ENCODE data around the gene ATF6B. TPM values are rescaled to one million over a fixed set of nuclear protein-coding genes. Genes with fewer than 3 reads are reported as not detected.

The ATF6B gene
- total RNA-seq, 2 experiments from 2014 or later: 72.2 to 75.6 TPM

- Mint-ChIP-seq H3K9me3 (no peaks in the 10 kb centered on the region), H3K4me1 (ENCODE audit: low read depth) (peaks cover 74% of the 10 kb centered on the region), H3K4me3 (peak overlapping the region; percentile 89), H3K27ac (peak overlapping the region; percentile 88), H3K27me3 (peaks cover 31% of the 10 kb centered on the region), H3K36me3 (ENCODE audit: low read depth) (peaks cover 22% of the 10 kb centered on the region)
- intact Hi-C loops (cut with DNase I, micrococcal nuclease): loop anchor here in 1 of 2 experiments (10.0 kb wide), 1 partner anchor 108 kb away; no protein-coding TSS in a partner anchor
- DNase-seq (peak in 1 of 14 experiments; percentile 14), ATAC-seq (ENCODE audit: poor library complexity) (no peak)
- H3K27ac ChIP-seq (ENCODE audit: low read depth in 1 of 2, low read length in 2 of 2): peak overlapping the region in 1 of 2 donors; percentile 29
- peaks cover 11 to 21% of the 10 kb centered on the region in 2 experiments for H3K27me3 ChIP-seq (ENCODE audit: control insufficient read depth in 1 of 2, insufficient read depth in 2 of 2, low read length in 2 of 2)
- peaks cover 0 to 11% of the 10 kb centered on the region in 2 experiments for H3K9me3 ChIP-seq (ENCODE audit: control insufficient read depth in 1 of 2, insufficient read depth in 1 of 2, low read length in 2 of 2)
- TF ChIP-seq CTCF (IDR thresholded peaks at IDR 0.05): no peak
- H3K36me3 ChIP-seq (ENCODE audit: insufficient read depth, low read length): peaks cover 6% of the 10 kb centered on the region
- ChIA-PET CTCF (interaction anchor here (1.7 kb wide), 1 partner anchor 34 kb away, joined by 4 read pairs; no protein-coding TSS in a partner anchor), POLR2A (interaction anchor here (0.5 to 2.2 kb wide), 3 partner anchors 22 to 44 kb away, joined by 5 to 8 read pairs (median 7); partner anchors contain the start of genes ATF6B and FKBPL)
- peaks cover 65% of the 10 kb centered on the region for H3K4me1 ChIP-seq (ENCODE audit: insufficient read depth, low read length)
- H3K4me3 ChIP-seq (ENCODE audit: low read length): no peak overlapping the region
Measured at GRCh38 chr6:32152769-32153563, 24.9 kb upstream of the ATF6B start.

- intact Hi-C loops (cut with DNase I, micrococcal nuclease): loop anchor here in 1 of 2 experiments (10.0 kb wide), 1 partner anchor 107 kb away; no protein-coding TSS in a partner anchor
- POLR2A ChIA-PET: interaction anchor here (1.6 to 2.2 kb wide), 2 partner anchors 21 to 24 kb away, joined by 7 to 8 read pairs; partner anchors contain the start of genes ATF6B and FKBPL
- peaks cover 32% of the 10 kb centered on the region for H3K27me3 Mint-ChIP-seq
Measured at GRCh38 chr6:32151863-32152768, 24.1 kb upstream of the ATF6B start, which contains the start of gene PRRT1. TSS of gene PRRT1 (minus strand) at chr6:32151939. CDS start at chr6:32151827, 112 bp downstream.

More at GRCh38 chr6:32151863-32152768, 24.1 kb upstream of the ATF6B start, which contains the start of gene PRRT1:
- H3K4me3 ChIP-seq (ENCODE audit: low read length): peak within 1 kb of the TSS; percentile 32
- CTCF ChIA-PET: interaction anchor here (1.7 to 1.8 kb wide), 2 partner anchors 33 to 43 kb away, joined by 4 read pairs; no protein-coding TSS in a partner anchor
- H3K9me3 Mint-ChIP-seq: no peaks in the 10 kb centered on the region
- peak within 1 kb of the TSS; percentile 88 for H3K27ac Mint-ChIP-seq
- no peak within 1 kb of the TSS for H3K27ac ChIP-seq (ENCODE audit: low read depth in 1 of 2, low read length in 2 of 2)
- H3K4me1 ChIP-seq (ENCODE audit: insufficient read depth, low read length): peaks cover 69% of the 10 kb centered on the region
- peaks cover 15% of the 10 kb centered on the region for H3K36me3 Mint-ChIP-seq (ENCODE audit: low read depth)
- H3K4me1 Mint-ChIP-seq (ENCODE audit: low read depth): peaks cover 71% of the 10 kb centered on the region
- DNase-seq: peak in 3 of 14 experiments; percentile 32 to 43 (median 39)
- no peaks in the 10 kb centered on the region for H3K36me3 ChIP-seq (ENCODE audit: insufficient read depth, low read length)
- peak within 1 kb of the TSS; percentile 89 for H3K4me3 Mint-ChIP-seq
- peaks cover 0 to 11% of the 10 kb centered on the region in 2 experiments for H3K9me3 ChIP-seq (ENCODE audit: control insufficient read depth in 1 of 2, insufficient read depth in 1 of 2, low read length in 2 of 2)
- H3K27me3 ChIP-seq (ENCODE audit: control insufficient read depth in 1 of 2, insufficient read depth in 2 of 2, low read length in 2 of 2): peaks cover 11 to 26% of the 10 kb centered on the region in 2 experiments
- no peak for TF ChIP-seq CTCF (IDR thresholded peaks at IDR 0.05)
- ATAC-seq (ENCODE audit: poor library complexity): no peak

Measured in CD4-positive, alpha-beta T cell (primary cell).